HG03378 (cell line): Measurements from ENCODE around the gene HOXA13.

Source experiments
- ATAC-seq: cut with Tn5 transposase; IDR thresholded peaks from one replicate; pipeline ENCODE4 v1.9.1; 2021; ENCODE audit warnings: mild to moderate bottlenecking, moderate library complexity; ENCODE audit not compliant: unreplicated experiment

HOXA13 gene

GRCh38 chr7:27237735-27238334, 37.9 kb upstream of the HOXA13 start:
- ATAC-seq = no peak

GRCh38 chr7:27235387-27236311, 35.8 kb upstream of the HOXA13 start:
- no peak for ATAC-seq

GRCh38 chr7:27229448-27229847, 29.6 kb upstream of the HOXA13 start:
- no peak for ATAC-seq

- ATAC-seq = no peak
These were observed 25.4 kb upstream of the HOXA13 start for GRCh38 chr7:27224983-27225934.

- ATAC-seq = no peak
These were observed 24.2 kb upstream of the HOXA13 start for GRCh38 chr7:27223941-27224575.

- no peak for ATAC-seq
These were observed 21.4 kb upstream of the HOXA13 start for GRCh38 chr7:27221201-27221797.

GRCh38 chr7:27220440-27220955, 20.6 kb upstream of the HOXA13 start:
- ATAC-seq = no peak

- ATAC-seq = no peak
These were observed 19.9 kb upstream of the HOXA13 start for GRCh38 chr7:27219821-27220220.

- ATAC-seq = no peak
These were observed 18.1 kb upstream of the HOXA13 start for GRCh38 chr7:27217951-27218350.

- ATAC-seq = no peak
These were observed 15.5 kb upstream of the HOXA13 start for GRCh38 chr7:27215356-27215755.

- no peak for ATAC-seq
These were observed 14.5 kb upstream of the HOXA13 start for GRCh38 chr7:27214239-27214950.

- ATAC-seq = no peak
These were observed 13.7 kb upstream of the HOXA13 start for GRCh38 chr7:27213433-27214238.

- ATAC-seq = no peak
These were observed 12.9 kb upstream of the HOXA13 start for GRCh38 chr7:27212497-27213432.

- no peak for ATAC-seq
These were observed 11.9 kb upstream of the HOXA13 start for GRCh38 chr7:27211764-27212204.

GRCh38 chr7:27211084-27211446, 11.2 kb upstream of the HOXA13 start:
- ATAC-seq = no peak

GRCh38 chr7:27210441-27211083, 10.7 kb upstream of the HOXA13 start:
- ATAC-seq = no peak

- no peak for ATAC-seq
These were observed 10.1 kb upstream of the HOXA13 start for GRCh38 chr7:27209933-27210440.
